IPS-18a (cell line): Measurements from ENCODE around the gene TCEA2.
A peak's percentile ranks its signal among the peaks of the same experiment; 100 is the strongest.

Source experiments
- H3K27ac ChIP-seq: one replicate; pipeline ENCODE4 v1.5.1; 2013; ENCODE audit warnings: low read length
- H3K27me3 ChIP-seq: one replicate; pipeline ENCODE4 v1.6.1; 2013; ENCODE audit warnings: mild to moderate bottlenecking, low read length; ENCODE audit not compliant: control insufficient read depth, insufficient read depth
- H3K36me3 ChIP-seq: one replicate; pipeline ENCODE4 v1.6.1; 2013; ENCODE audit warnings: low read depth, low read length; ENCODE audit not compliant: control insufficient read depth
- H3K4me1 ChIP-seq: one replicate; pipeline ENCODE4 v1.6.1; 2013; ENCODE audit warnings: low read depth, low read length; ENCODE audit not compliant: control insufficient read depth
- H3K4me3 ChIP-seq: one replicate; pipeline ENCODE4 v1.5.1; 2013; ENCODE audit warnings: low read length
- H3K9ac ChIP-seq: one replicate; pipeline ENCODE4 v1.6.1; 2013; ENCODE audit warnings: mild to moderate bottlenecking, low read length, moderate library complexity
- H3K9me3 ChIP-seq: one replicate; pipeline ENCODE4 v1.6.1; 2013; ENCODE audit warnings: low read depth, low read length; ENCODE audit not compliant: control insufficient read depth

TCEA2 gene

GRCh38 chr20:64062596-64063388, at the start of gene TCEA2:
Gene TCEA2 (plus strand): TSS chr20:64063198. CDS start chr20:64063313, 115 bp downstream.
- Histone ChIP-seq H3K27me3 (no peaks in the 10 kb centered on the region), H3K9me3 (no peaks in the 10 kb centered on the region), H3K27ac (no peak within 1 kb of the TSS), H3K9ac (peak within 1 kb of the TSS; percentile 56), H3K36me3 (no peaks in the 10 kb centered on the region), H3K4me1 (no peaks in the 10 kb centered on the region), H3K4me3 (peak within 1 kb of the TSS; percentile 73)

DNA sequence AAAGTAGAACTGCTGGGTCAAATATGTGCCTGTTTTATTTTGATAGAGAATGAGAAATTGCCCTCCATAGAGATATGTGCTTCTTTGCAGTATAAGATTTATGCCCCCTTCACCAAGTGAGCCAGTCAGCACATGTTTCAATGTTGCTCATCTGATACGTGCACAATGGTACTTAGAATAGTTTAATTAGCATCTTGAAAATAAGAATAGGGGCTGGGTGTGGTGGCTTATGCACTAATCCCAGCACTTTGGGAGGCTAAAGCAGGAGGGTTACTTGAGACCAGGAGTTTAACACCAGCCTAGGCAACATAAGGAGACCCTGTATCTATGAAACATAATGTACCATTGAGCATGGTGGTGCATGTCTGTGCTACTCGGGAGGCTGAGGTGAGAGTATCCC, 47.4 kb upstream of the TCEA2 start:
- H3K27me3 ChIP-seq: no peaks in the 10 kb centered on the region
- no peak overlapping the region for H3K27ac ChIP-seq
- H3K4me3 ChIP-seq: no peak overlapping the region
- no peaks in the 10 kb centered on the region for H3K4me1 ChIP-seq
- no peak overlapping the region for H3K9ac ChIP-seq
- no peaks in the 10 kb centered on the region for H3K9me3 ChIP-seq
- H3K36me3 ChIP-seq: peaks cover 54% of the 10 kb centered on the region

DNA sequence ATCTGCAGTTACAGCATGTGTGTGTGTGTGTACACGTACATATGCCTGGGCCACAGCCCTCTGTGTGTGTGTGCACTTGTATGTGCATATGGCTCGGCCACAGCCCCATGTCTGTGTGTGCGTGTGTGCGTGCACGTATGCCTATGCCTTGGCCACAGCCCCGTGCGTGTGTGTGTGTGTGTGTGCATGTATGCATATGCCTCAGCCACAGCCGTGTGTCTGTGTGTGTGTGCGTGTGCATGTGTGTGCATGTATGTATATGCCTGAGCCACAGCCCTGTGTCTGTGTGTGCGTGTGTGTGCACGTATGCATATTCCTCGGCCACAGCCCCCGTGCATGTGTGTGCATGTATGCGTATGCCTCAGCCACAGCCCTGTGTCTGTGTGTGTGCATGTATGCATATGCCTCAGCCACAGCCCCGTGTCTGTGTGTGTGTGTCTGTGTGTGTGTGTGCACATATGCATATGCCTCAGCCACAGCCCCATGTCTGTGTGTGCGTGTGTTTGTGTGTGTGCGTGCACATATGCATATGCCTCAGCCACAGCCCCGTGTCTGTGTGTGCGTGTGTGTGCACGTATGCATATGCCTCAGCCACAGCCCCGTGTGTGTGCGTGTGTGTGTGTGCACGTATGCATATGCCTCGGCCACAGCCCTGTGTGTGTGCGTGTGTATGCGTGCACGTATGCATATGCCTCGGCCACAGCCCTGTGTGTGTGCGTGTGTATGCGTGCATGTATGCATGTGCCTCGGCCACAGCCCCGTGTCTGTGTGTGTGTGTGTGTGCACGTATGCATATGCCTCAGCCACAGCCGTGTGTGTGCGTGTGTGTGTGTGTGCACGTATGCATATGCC, 41.6 kb upstream of the TCEA2 start:
- Histone ChIP-seq H3K27ac (no peak overlapping the region), H3K4me1 (no peaks in the 10 kb centered on the region), H3K9me3 (no peaks in the 10 kb centered on the region), H3K27me3 (no peaks in the 10 kb centered on the region), H3K36me3 (peaks cover 56% of the 10 kb centered on the region), H3K9ac (no peak overlapping the region), H3K4me3 (no peak overlapping the region)

DNA sequence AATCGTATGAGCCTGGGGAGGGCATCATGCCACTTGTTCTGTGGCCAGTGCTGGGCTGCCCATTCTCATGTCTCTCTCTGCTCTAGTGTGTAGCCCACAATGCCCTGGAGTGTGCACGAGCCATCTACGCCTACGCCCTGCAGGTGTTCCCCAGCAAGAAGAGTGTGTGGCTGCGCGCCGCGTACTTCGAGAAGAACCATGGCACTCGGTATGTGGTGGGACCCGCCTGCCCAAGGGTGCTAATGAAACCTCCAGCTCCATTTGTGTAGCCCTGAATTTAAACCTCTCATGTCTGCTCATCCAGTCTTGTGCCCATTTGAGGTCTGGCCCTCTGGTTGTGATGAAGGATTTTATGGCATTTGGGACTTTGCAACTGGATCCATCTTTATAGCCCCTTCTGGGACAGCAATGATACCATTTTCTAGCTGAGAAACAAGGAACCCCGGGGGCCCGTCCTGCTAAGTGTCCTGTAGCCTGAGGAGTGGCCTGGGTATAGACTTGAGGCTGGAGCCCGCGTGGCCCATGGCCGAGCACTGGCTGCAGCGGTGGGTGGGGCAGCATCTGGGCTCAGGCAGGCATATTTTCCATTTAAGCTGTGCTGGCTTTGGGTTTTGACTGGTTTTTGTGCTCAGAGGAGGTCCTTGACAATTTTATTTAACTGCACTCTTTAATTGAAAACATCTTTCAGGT, 40.2 kb upstream of the TCEA2 start:
- no peaks in the 10 kb centered on the region for H3K27me3 ChIP-seq
- H3K27ac ChIP-seq: no peak overlapping the region
- H3K4me3 ChIP-seq: no peak overlapping the region
- H3K9ac ChIP-seq: no peak overlapping the region
- no peaks in the 10 kb centered on the region for H3K4me1 ChIP-seq
- H3K36me3 ChIP-seq: peaks cover 60% of the 10 kb centered on the region
- no peaks in the 10 kb centered on the region for H3K9me3 ChIP-seq

DNA sequence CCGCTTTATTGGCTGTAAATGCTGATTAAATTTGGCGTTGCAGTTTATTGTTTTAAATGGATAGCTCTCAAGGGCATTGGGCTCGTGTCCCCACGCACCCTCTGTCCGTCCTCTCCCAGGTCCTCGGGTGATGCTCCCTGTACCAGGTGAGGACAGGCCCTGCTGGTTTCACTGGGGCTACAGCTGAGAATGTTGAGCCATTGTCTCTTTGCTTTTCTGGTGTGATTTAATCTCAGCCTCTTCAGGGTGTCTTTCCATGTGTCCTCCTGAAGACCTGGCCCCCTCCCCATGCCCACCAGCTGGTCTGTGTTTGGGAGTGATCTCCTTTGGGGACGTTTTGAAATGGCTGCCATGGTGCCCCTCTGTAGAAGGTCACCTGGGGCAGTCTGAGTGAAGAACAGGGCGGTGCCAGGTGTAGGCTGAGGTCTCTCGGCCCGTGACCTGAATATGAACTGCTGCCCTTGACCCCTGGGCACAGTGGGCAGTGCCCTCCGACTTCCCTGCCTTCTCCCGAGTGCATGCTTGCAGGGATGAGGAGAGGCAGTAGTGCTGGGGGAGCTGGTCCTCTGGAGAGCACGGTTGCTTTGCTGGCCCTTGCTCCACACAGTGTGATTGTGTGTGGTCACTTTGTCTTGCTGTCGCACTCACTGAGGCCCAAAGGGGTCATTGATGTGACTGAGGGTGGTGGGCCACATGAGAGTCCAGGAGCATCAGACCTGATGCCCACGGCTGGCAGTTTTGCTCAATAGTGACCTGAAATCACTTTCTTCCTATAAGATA, 39.4 kb upstream of the TCEA2 start:
- Histone ChIP-seq H3K4me3 (no peak overlapping the region), H3K27me3 (no peaks in the 10 kb centered on the region), H3K27ac (no peak overlapping the region), H3K9ac (no peak overlapping the region), H3K4me1 (no peaks in the 10 kb centered on the region), H3K36me3 (peaks cover 62% of the 10 kb centered on the region), H3K9me3 (no peaks in the 10 kb centered on the region)

DNA sequence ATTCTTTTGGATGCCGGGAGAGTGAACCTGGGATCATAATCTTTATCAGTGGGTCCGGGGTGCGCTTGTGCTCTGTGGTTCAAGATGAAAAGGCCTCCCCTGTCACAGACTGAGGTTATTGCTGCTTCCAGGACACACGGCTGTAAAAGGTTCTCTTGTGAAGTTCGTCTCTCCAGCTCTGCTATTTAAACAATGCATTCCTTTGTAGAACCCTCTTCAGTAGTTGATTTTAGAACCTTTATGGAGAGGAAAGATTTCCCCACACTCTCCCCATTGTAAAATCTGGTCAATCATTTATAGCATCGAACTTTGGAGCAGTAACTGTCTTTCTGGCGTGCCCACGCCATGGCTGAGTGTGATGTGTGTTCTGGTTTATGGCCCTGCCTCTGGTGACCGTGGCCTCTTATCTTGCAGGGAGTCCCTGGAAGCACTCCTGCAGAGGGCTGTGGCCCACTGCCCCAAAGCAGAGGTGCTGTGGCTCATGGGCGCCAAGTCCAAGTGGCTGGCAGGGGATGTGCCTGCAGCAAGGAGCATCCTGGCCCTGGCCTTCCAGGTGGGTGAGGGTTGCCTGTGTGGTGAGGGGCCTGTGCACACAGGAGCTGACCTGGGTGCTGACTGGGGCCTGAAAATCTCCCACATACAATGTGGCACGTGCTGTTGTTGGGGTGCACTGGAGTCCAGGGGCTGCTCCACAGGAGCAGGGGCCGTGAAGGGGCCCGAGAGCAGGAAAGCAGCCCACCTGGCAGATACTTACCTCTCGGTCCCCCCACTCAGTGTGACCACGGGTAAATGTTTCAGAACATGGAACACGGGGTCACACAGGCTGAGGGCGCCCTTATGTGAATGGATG, 38.6 kb upstream of the TCEA2 start:
- Histone ChIP-seq H3K9ac (no peak overlapping the region), H3K36me3 (peaks cover 65% of the 10 kb centered on the region), H3K4me3 (no peak overlapping the region), H3K27ac (no peak overlapping the region), H3K9me3 (no peaks in the 10 kb centered on the region), H3K27me3 (no peaks in the 10 kb centered on the region), H3K4me1 (no peaks in the 10 kb centered on the region)

- Histone ChIP-seq H3K36me3 (peaks cover 67% of the 10 kb centered on the region), H3K27me3 (no peaks in the 10 kb centered on the region), H3K4me1 (no peaks in the 10 kb centered on the region), H3K27ac (no peak overlapping the region), H3K9ac (no peak overlapping the region), H3K4me3 (no peak overlapping the region), H3K9me3 (no peaks in the 10 kb centered on the region)
Observed at GRCh38 chr20:64025101-64025825, 37.7 kb upstream of the TCEA2 start.

DNA sequence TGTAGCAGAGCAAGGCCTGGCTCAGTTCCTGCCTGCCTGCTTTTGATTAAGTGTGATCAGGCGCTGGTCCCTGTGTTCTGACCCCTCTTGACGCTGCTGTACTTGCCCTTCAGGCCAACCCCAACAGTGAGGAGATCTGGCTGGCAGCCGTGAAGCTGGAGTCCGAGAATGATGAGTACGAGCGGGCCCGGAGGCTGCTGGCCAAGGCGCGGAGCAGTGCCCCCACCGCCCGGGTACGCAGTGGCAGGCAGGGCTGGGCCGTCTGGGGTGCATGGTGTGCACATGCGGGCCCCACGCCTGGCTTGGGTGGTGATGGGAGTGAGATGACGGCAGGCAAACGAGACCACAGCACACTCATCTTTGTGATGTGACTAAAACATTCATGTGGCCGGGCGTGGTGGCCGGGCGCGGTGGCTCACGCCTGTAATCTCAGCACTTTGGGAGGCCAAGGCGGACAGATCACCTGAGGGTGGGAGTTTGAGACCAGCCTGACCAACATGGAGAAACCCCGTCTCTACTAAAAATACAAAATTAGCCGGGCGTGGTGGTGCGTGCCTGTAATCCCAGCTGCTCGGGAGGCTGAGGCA, 37.1 kb upstream of the TCEA2 start:
- Histone ChIP-seq H3K9me3 (no peaks in the 10 kb centered on the region), H3K9ac (no peak overlapping the region), H3K27me3 (no peaks in the 10 kb centered on the region), H3K27ac (no peak overlapping the region), H3K4me1 (no peaks in the 10 kb centered on the region), H3K4me3 (no peak overlapping the region), H3K36me3 (peaks cover 67% of the 10 kb centered on the region)

DNA sequence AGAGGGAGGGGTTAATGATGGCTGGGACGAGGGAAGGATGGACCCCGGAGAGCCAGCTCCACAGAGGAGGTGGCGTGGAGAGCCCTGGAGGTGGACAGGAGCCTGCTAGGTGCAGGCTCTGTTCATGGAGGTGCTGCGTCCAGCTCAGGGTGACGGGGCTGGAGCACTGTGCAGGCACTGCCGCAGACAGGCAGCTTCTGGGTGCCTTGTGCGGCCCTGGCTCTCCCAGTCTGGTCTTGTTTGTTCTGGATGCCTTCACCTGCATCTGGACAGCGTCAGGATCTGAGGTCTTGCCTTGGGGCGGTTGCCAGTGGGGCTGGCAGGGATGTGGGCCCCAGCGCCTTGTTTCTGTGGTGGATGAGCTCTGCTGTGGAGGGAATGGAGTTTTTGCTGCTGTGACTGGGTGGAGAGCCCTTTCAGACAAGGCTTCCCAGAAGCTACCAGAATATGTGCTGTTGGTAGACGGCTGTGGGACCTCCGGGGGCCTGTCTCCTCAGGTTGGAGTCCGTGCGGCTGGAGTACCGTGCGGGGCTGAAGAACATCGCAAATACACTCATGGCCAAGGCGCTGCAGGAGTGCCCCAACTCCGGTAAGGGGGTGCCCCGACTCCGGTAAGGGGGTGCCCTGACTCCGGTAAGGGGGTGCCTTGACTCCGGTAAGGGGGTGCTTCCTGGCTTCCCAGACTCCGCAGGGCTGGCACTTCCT, 34.9 kb upstream of the TCEA2 start:
- no peaks in the 10 kb centered on the region for H3K9me3 ChIP-seq
- peaks cover 74% of the 10 kb centered on the region for H3K36me3 ChIP-seq
- H3K27me3 ChIP-seq: no peaks in the 10 kb centered on the region
- H3K27ac ChIP-seq: no peak overlapping the region
- H3K9ac ChIP-seq: no peak overlapping the region
- H3K4me3 ChIP-seq: no peak overlapping the region
- no peaks in the 10 kb centered on the region for H3K4me1 ChIP-seq
